ENCODE results near the gene FLYWCH2.

FLYWCH2 gene

GRCh38 chr16:2855536-2855935 is 27.5 kb upstream of the FLYWCH2 start:
- Histone ChIP-seq H3K9me3 (ENCODE audit: low read length) (no peaks in the 10 kb centered on the region), H3F3A (ENCODE audit: insufficient read depth, low read length) (no peaks in the 10 kb centered on the region), H3K27ac (ENCODE audit: low read depth, low read length, poor library complexity, severe bottlenecking) (no peak overlapping the region), H3K4me1 (ENCODE audit: insufficient read depth, low read length, severe bottlenecking) (no peaks in the 10 kb centered on the region), H3K79me2 (ENCODE audit: insufficient read depth, low read length) (no peaks in the 10 kb centered on the region), H3K4me3 (ENCODE audit: low read depth, low read length, poor library complexity, severe bottlenecking) (no peak overlapping the region), H2AFZ (ENCODE audit: low read length) (no peak overlapping the region), H4K20me1 (ENCODE audit: insufficient read depth, low read length) (no peaks in the 10 kb centered on the region), H3K9ac (ENCODE audit: low read length) (no peak overlapping the region), H3K27me3 (ENCODE audit: insufficient read depth, low read length) (no peaks in the 10 kb centered on the region; the same call in 1 of the 2 replicates), H3K4me2 (ENCODE audit: low read length) (no peak overlapping the region), H3K9me2 (ENCODE audit: low read depth, low read length) (no peaks in the 10 kb centered on the region), H3K36me3 (ENCODE audit: insufficient read depth, low read length) (no peaks in the 10 kb centered on the region)
- no peak for TF ChIP-seq CTCF (IDR thresholded peaks at IDR 0.05; ENCODE audit: low read length)
- no peak for TF ChIP-seq EZH2 (IDR thresholded peaks at IDR 0.05; ENCODE audit: borderline replicate concordance, low read length)

GRCh38 chr16:2856061-2856670 is 26.8 kb upstream of the FLYWCH2 start:
- Histone ChIP-seq H3K4me1 (ENCODE audit: insufficient read depth, low read length, severe bottlenecking) (no peaks in the 10 kb centered on the region), H3K9me2 (ENCODE audit: low read depth, low read length) (no peaks in the 10 kb centered on the region), H3K27ac (ENCODE audit: low read depth, low read length, poor library complexity, severe bottlenecking) (no peak overlapping the region), H3K4me3 (ENCODE audit: low read depth, low read length, poor library complexity, severe bottlenecking) (no peak overlapping the region), H3K27me3 (ENCODE audit: insufficient read depth, low read length) (no peaks in the 10 kb centered on the region; the same call in 1 of the 2 replicates), H4K20me1 (ENCODE audit: insufficient read depth, low read length) (no peaks in the 10 kb centered on the region), H3K9ac (ENCODE audit: low read length) (no peak overlapping the region), H3F3A (ENCODE audit: insufficient read depth, low read length) (no peaks in the 10 kb centered on the region), H3K36me3 (ENCODE audit: insufficient read depth, low read length) (no peaks in the 10 kb centered on the region), H3K79me2 (ENCODE audit: insufficient read depth, low read length) (no peaks in the 10 kb centered on the region), H3K9me3 (ENCODE audit: low read length) (no peaks in the 10 kb centered on the region), H2AFZ (ENCODE audit: low read length) (no peak overlapping the region), H3K4me2 (ENCODE audit: low read length) (no peak overlapping the region)
- TF ChIP-seq CTCF (IDR thresholded peaks at IDR 0.05; ENCODE audit: low read length) (no peak), EZH2 (IDR thresholded peaks at IDR 0.05; ENCODE audit: borderline replicate concordance, low read length) (no peak)

GRCh38 chr16:2856686-2857450 is 26.1 kb upstream of the FLYWCH2 start:
- Histone ChIP-seq H3F3A (ENCODE audit: insufficient read depth, low read length) (no peaks in the 10 kb centered on the region), H3K27me3 (ENCODE audit: insufficient read depth, low read length) (no peaks in the 10 kb centered on the region; the same call in 1 of the 2 replicates), H2AFZ (ENCODE audit: low read length) (no peak overlapping the region), H3K4me3 (ENCODE audit: low read depth, low read length, poor library complexity, severe bottlenecking) (no peak overlapping the region), H3K9ac (ENCODE audit: low read length) (no peak overlapping the region), H3K4me2 (ENCODE audit: low read length) (no peak overlapping the region), H4K20me1 (ENCODE audit: insufficient read depth, low read length) (no peaks in the 10 kb centered on the region), H3K9me3 (ENCODE audit: low read length) (no peaks in the 10 kb centered on the region), H3K27ac (ENCODE audit: low read depth, low read length, poor library complexity, severe bottlenecking) (no peak overlapping the region), H3K36me3 (ENCODE audit: insufficient read depth, low read length) (no peaks in the 10 kb centered on the region), H3K9me2 (ENCODE audit: low read depth, low read length) (no peaks in the 10 kb centered on the region), H3K4me1 (ENCODE audit: insufficient read depth, low read length, severe bottlenecking) (no peaks in the 10 kb centered on the region), H3K79me2 (ENCODE audit: insufficient read depth, low read length) (no peaks in the 10 kb centered on the region)
- TF ChIP-seq CTCF (IDR thresholded peaks at IDR 0.05; ENCODE audit: low read length) = no peak
- no peak for TF ChIP-seq EZH2 (IDR thresholded peaks at IDR 0.05; ENCODE audit: borderline replicate concordance, low read length)

All from OCI-LY1 (cell line).